Neuronal stem cell (in vitro differentiated cells): Measurements from ENCODE around the gene SMTNL2.
"Not testable (repeated sequence)": the region's sequence is repeated elsewhere in the genome, so short reads cannot be mapped to it uniquely, and the experiment has no call there.

Source experiments
- DNase-seq: peaks from one replicate; pipeline ENCODE4 v3.0.0-alpha.2; 2013; ENCODE audit warnings: low spot score
- H2AFZ ChIP-seq: one replicate; pipeline ENCODE4 v1.6.1; 2013; ENCODE audit warnings: mild to moderate bottlenecking, low read length, inconsistent platforms
- H2AK5ac ChIP-seq: 2 replicates; pipeline ENCODE4 v1.6.1; 2013; ENCODE audit warnings: low read depth, mild to moderate bottlenecking, inconsistent platforms, low read length, moderate library complexity, mixed read lengths
- H2BK120ac ChIP-seq: 2 replicates; pipeline ENCODE4 v1.6.1; 2013; ENCODE audit warnings: low read depth, mild to moderate bottlenecking, inconsistent platforms, low read length, moderate library complexity, mixed read lengths
- H2BK12ac ChIP-seq: one replicate; pipeline ENCODE4 v1.6.1; 2013; ENCODE audit warnings: low read length, inconsistent platforms
- H2BK15ac ChIP-seq: 2 replicates; pipeline ENCODE4 v1.6.1; 2013; ENCODE audit warnings: mild to moderate bottlenecking, low read length, inconsistent platforms, mixed read lengths
- H2BK5ac ChIP-seq: one replicate; pipeline ENCODE4 v1.6.1; 2013; ENCODE audit warnings: inconsistent platforms, mild to moderate bottlenecking, low read length, moderate library complexity
- H3K14ac ChIP-seq: one replicate; pipeline ENCODE4 v1.6.1; 2013; ENCODE audit warnings: low read length, inconsistent platforms
- H3K18ac ChIP-seq: 2 replicates; pipeline ENCODE4 v1.6.1; 2013; ENCODE audit warnings: low read length, inconsistent platforms
- H3K23ac ChIP-seq: 2 replicates; pipeline ENCODE4 v1.6.1; 2013; ENCODE audit warnings: low read depth, mild to moderate bottlenecking, mixed read lengths, low read length, inconsistent platforms; ENCODE audit not compliant: poor library complexity
- H3K27ac ChIP-seq: replicated peaks from 3 replicates; pipeline ENCODE4 v1.5.1; 2013; ENCODE audit warnings: low read length, inconsistent platforms
- H3K27me3 ChIP-seq, 3 experiments: 2 replicates each; pipeline ENCODE4 v1.6.1; 2013; ENCODE audit warnings: low read length in 3 of 3, mild to moderate bottlenecking in 2 of 3, inconsistent platforms in 1 of 3, low read depth in 1 of 3, mixed read lengths in 1 of 3, moderate library complexity in 1 of 3; ENCODE audit not compliant: control insufficient read depth in 3 of 3, insufficient read depth in 3 of 3
- H3K36me3 ChIP-seq, 2 donors: replicated peaks in 1 of 2; 2 replicates each; pipeline ENCODE4 v1.6.1; 2013; ENCODE audit warnings: low read length in 2 of 2; ENCODE audit not compliant: control insufficient read depth in 2 of 2, insufficient read depth in 2 of 2
- H3K4ac ChIP-seq: 2 replicates; pipeline ENCODE4 v1.6.1; 2013; ENCODE audit warnings: inconsistent platforms, mild to moderate bottlenecking, low read length, moderate library complexity
- H3K4me1 ChIP-seq, 2 donors: 1 replicate in 1 of 2; 2 replicates in 1 of 2; pipeline ENCODE4 v1.6.1; 2013; ENCODE audit warnings: low read length in 2 of 2, low read depth in 1 of 2; ENCODE audit not compliant: control insufficient read depth in 2 of 2, insufficient read depth in 1 of 2
- H3K4me2 ChIP-seq: one replicate; pipeline ENCODE4 v1.6.1; 2013; ENCODE audit warnings: mild to moderate bottlenecking, low read length, inconsistent platforms; ENCODE audit not compliant: insufficient read depth, poor library complexity, severe bottlenecking
- H3K4me3 ChIP-seq, 2 donors: 2 replicates each; pipeline ENCODE4 v1.5.1; 2013; ENCODE audit warnings: low read length in 2 of 2, mild to moderate bottlenecking in 2 of 2, inconsistent platforms in 1 of 2, moderate library complexity in 1 of 2
- H3K79me1 ChIP-seq: one replicate; pipeline ENCODE4 v1.6.1; 2013; ENCODE audit warnings: low read depth, mild to moderate bottlenecking, inconsistent platforms, low read length, moderate library complexity
- H3K9ac ChIP-seq: one replicate; pipeline ENCODE4 v1.6.1; 2013; ENCODE audit warnings: mild to moderate bottlenecking, low read depth, low read length, inconsistent platforms; ENCODE audit not compliant: poor library complexity
- H3K9me3 ChIP-seq, 2 donors: replicated peaks in 1 of 2; 2 replicates each; pipeline versions ENCODE3 to v1.6.1; 2013; ENCODE audit warnings: low read length in 2 of 2, mild to moderate bottlenecking in 2 of 2, inconsistent platforms in 1 of 2, low read depth in 1 of 2, mixed read lengths in 1 of 2, moderate library complexity in 1 of 2; ENCODE audit not compliant: control insufficient read depth in 2 of 2, insufficient read depth in 1 of 2
- H4K8ac ChIP-seq: one replicate; pipeline ENCODE4 v1.6.1; 2013; ENCODE audit warnings: low read depth, mild to moderate bottlenecking, inconsistent platforms, low read length, moderate library complexity
- H4K91ac ChIP-seq: one replicate; pipeline ENCODE4 v1.6.1; 2013; ENCODE audit warnings: low read length, low read depth, mild to moderate bottlenecking, inconsistent platforms; ENCODE audit not compliant: poor library complexity
- WGBS, 2 donors: extraction: QIAGEN DNeasy Blood & Tissue Kit; methylation state at CpG; one replicate each; pipeline ENCODE4 v1.1.7; 2013; ENCODE audit warnings: missing lambda C conversion rate in 2 of 2, mixed read lengths in 1 of 2; ENCODE audit not compliant: insufficient read length in 2 of 2, insufficient replicate concordance in 1 of 2; ENCODE audit errors: extremely low coverage in 2 of 2; 5-methylcytosine and 5-hydroxymethylcytosine counted together

Gene SMTNL2

DNA sequence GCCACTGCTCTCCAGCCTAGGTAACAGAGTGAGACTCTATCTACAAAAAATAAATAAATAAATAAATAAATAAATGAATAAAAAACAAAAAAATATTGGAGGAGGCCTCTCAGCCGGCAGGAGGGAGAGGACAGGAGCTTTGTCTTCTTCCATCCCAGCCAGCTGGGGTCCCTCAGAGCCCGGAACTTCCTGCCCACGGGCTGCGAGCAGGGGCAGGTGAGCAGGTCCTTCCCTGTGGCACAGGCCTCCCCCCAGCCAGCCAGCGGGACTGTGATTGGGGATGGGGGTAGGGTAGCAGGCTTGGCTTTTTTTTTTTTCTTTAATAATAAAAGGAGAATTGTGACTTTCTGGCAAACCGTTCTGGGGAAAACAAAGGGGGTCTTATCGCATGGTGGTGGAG lies 10.1 kb downstream of the SMTNL2 start:
- no peak overlapping the region for H3K9ac ChIP-seq
- peak overlapping the region; percentile 93 for H2AK5ac ChIP-seq
- H3K14ac ChIP-seq = no peak overlapping the region
- peak overlapping the region; percentile 76 for H2AFZ ChIP-seq
- no peak overlapping the region for H3K4ac ChIP-seq
- H3K18ac ChIP-seq = peak overlapping the region; percentile 78
- H3K4me3 ChIP-seq = no peak overlapping the region
- WGBS, 2 donors = no CpG with 5 or more reads among the region's 7 CpGs
- H3K4me2 ChIP-seq = no peak overlapping the region
- H3K23ac ChIP-seq = no peak overlapping the region
- no peak overlapping the region for H3K27ac ChIP-seq
- no peaks in the 10 kb centered on the region for H3K9me3 ChIP-seq
- H2BK120ac ChIP-seq = no peak overlapping the region
- H4K8ac ChIP-seq = no peak overlapping the region
- no peaks in the 10 kb centered on the region for H3K79me1 ChIP-seq
- H3K36me3 ChIP-seq = no peaks in the 10 kb centered on the region
- H2BK12ac ChIP-seq = no peak overlapping the region
- H2BK5ac ChIP-seq = no peak overlapping the region
- H3K4me1 ChIP-seq = peaks cover 4 to 17% of the 10 kb centered on the region in 2 donors
- DNase-seq = no peak
- H2BK15ac ChIP-seq = peak overlapping the region; percentile 86
- H3K27me3 ChIP-seq = peaks cover 0 to 77% (median 0%) of the 10 kb centered on the region in 3 experiments
- H4K91ac ChIP-seq = no peak overlapping the region

DNA sequence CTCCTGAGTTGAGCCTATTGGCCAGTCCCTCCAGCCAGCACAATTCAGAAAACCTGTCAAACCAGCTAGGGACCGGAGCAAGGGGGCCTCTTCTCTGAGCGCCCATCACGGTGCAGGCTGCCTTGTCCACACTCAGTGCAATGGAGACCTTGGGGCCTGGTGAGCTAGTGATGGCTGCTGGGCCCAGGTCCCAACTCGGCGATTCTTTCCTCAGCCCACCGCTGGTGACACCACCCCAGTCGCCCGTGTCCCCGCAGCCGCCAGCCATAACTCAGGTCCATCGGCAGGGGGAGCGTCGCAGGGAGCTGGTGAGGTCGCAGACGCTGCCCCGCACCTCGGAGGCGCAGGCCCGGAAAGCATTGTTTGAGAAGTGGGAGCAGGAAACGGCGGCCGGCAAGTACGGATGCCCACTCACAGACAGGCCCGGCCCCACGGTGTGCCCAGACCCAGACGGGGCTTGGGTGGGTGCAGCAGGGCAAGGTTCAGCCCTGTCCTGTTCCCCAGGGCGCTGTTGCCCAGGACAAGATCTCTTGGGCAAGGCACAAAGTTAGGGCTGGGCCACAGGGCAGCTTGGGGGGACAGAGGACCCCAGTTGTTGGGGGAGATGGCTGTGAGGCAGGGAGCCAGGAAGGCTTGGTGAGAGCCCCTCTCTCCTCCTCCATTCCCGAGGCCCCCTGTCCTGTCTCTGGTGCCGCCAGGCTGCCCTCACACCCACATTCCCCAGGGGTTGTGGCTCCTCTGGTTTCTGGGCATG lies 10.8 kb downstream of the SMTNL2 start:
- Histone ChIP-seq H3K4me1 (peaks cover 11 to 22% of the 10 kb centered on the region in 2 donors), H3K9ac (peak overlapping the region; percentile 61), H3K36me3 (no peaks in the 10 kb centered on the region), H3K9me3 (no peaks in the 10 kb centered on the region), H3K27ac (no peak overlapping the region), H3K23ac (peak overlapping the region; percentile 80), H3K4ac (peak overlapping the region; percentile 70), H3K18ac (peak overlapping the region; percentile 95), H2BK12ac (peak overlapping the region; percentile 80), H3K4me3 (no peak overlapping the region), H2AFZ (peak overlapping the region; percentile 76), H2BK5ac (peak overlapping the region; percentile 61), H4K91ac (peak overlapping the region; percentile 99), H2BK15ac (peak overlapping the region; percentile 98), H3K4me2 (no peak overlapping the region), H3K27me3 (peaks cover 0 to 77% (median 0%) of the 10 kb centered on the region in 3 experiments), H2BK120ac (peak overlapping the region; percentile 10), H3K14ac (peak overlapping the region; percentile 57), H3K79me1 (no peaks in the 10 kb centered on the region), H2AK5ac (peak overlapping the region; percentile 88), H4K8ac (peak overlapping the region; percentile 78)
- DNase-seq = no peak
- WGBS, 2 donors = no CpG with 5 or more reads among the region's 29 CpGs

DNA sequence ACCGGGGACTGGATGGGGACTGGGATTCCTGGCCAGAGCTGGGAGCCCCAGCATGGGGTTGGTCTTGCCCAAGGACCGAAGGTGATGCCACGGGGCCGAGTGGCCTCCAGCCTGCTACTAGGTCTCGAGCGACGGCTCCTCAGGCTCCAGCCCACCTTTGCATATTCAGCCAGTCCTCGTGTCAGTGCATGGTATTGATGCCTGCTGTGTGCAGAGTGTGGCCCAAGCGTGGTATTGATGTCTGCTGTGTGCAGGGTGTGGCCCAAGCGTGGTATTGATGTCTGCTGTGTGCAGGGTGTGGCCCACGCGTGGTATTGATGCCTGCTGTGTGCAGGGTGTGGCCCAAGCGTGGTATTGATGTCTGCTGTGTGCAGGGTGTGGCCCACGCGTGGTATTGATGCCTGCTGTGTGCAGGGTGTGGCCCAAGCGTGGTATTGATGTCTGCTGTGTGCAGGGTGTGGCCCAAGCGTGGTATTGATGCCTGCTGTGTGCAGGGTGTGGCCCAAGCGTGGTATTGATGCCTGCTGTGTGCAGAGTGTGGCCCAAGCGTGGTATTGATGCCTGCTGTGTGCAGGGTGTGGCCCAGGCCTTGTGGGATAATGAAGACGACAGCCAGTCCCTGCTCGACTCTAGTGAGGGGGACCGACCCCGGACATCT lies 11.5 kb downstream of the SMTNL2 start:
- H3K9me3 ChIP-seq, H3K4me3 ChIP-seq, H2BK5ac ChIP-seq, DNase-seq, H4K8ac ChIP-seq, H3K23ac ChIP-seq, H3K27ac ChIP-seq, H3K14ac ChIP-seq, H2BK12ac ChIP-seq, H3K9ac ChIP-seq, H3K79me1 ChIP-seq, H3K36me3 ChIP-seq, H3K4me2 ChIP-seq: not testable (repeated sequence)
- WGBS, 2 donors = no CpG with 5 or more reads among the region's 23 CpGs
- peak overlapping the region; percentile 10 for H2BK120ac ChIP-seq
- peak overlapping the region; percentile 70 for H3K4ac ChIP-seq
- peak overlapping the region; percentile 98 for H2BK15ac ChIP-seq
- peak overlapping the region; percentile 95 for H3K18ac ChIP-seq
- H2AFZ ChIP-seq = peak overlapping the region; percentile 76
- peaks cover 17 to 29% of the 10 kb centered on the region in 2 donors for H3K4me1 ChIP-seq
- H3K27me3 ChIP-seq = peaks cover 0 to 77% (median 0%) of the 10 kb centered on the region in 3 experiments
- peak overlapping the region; percentile 97 for H2AK5ac ChIP-seq
- H4K91ac ChIP-seq = peak overlapping the region; percentile 99
